GM23248 (cell line): ENCODE measurements around the gene ELOB. TPM values are rescaled to one million over a fixed set of nuclear protein-coding genes. Genes with fewer than 3 reads are reported as not detected.

ENCODE experiments used
- DNase-seq: peaks from one replicate; pipeline ENCODE4 v3.0.0-alpha.2; 2015
- H2AFZ ChIP-seq: fragments of 200-600 bp; sonication (generic); 2 replicates; pipeline ENCODE4 v1.6.1; 2016; ENCODE audit warnings: antibody characterized with exemption
- H3F3A ChIP-seq: fragments of 200-600 bp; sonication (generic); 2 replicates; pipeline ENCODE4 v1.6.1; 2016; ENCODE audit warnings: mild to moderate bottlenecking, antibody characterized with exemption, mixed run types; ENCODE audit not compliant: insufficient read depth
- H3K27ac ChIP-seq: fragments of 200-600 bp; sonication (generic); 2 replicates; pipeline ENCODE4 v1.5.1; 2016; ENCODE audit warnings: mild to moderate bottlenecking
- H3K27me3 ChIP-seq: fragments of 200-600 bp; sonication (generic); replicated peaks from 2 replicates; pipeline ENCODE4 v1.6.1; 2016; ENCODE audit warnings: mild to moderate bottlenecking; ENCODE audit not compliant: insufficient read depth
- H3K36me3 ChIP-seq: fragments of 200-600 bp; sonication (generic); 2 replicates; pipeline ENCODE4 v1.6.1; 2016; ENCODE audit warnings: low read depth, mild to moderate bottlenecking
- H3K4me1 ChIP-seq: fragments of 200-600 bp; sonication (generic); 2 replicates; pipeline ENCODE4 v1.6.1; 2016; ENCODE audit warnings: mild to moderate bottlenecking; ENCODE audit not compliant: insufficient read depth
- H3K4me2 ChIP-seq: fragments of 200-600 bp; sonication (generic); one replicate; pipeline ENCODE4 v1.6.1; 2016; ENCODE audit warnings: mild to moderate bottlenecking; ENCODE audit not compliant: unreplicated experiment
- H3K4me3 ChIP-seq: fragments of 200-600 bp; sonication (generic); 2 replicates; pipeline ENCODE4 v1.5.1; 2016; ENCODE audit warnings: mild to moderate bottlenecking
- H3K79me2 ChIP-seq: fragments of 200-600 bp; sonication (generic); 2 replicates; pipeline ENCODE4 v1.6.1; 2016; ENCODE audit warnings: mild to moderate bottlenecking; ENCODE audit not compliant: insufficient read depth
- H3K9ac ChIP-seq: fragments of 200-600 bp; sonication (generic); 2 replicates; pipeline ENCODE4 v1.6.1; 2016; ENCODE audit warnings: mild to moderate bottlenecking
- H3K9me2 ChIP-seq: fragments of 200-600 bp; sonication (generic); 2 replicates; pipeline ENCODE4 v1.6.1; 2016; ENCODE audit warnings: mixed run types, mild to moderate bottlenecking, moderate library complexity; ENCODE audit not compliant: insufficient read depth
- H3K9me3 ChIP-seq: fragments of 200-600 bp; sonication (generic); one replicate; pipeline ENCODE4 v1.6.1; 2017; ENCODE audit warnings: low read depth
- H4K20me1 ChIP-seq: fragments of 200-600 bp; sonication (generic); 2 replicates; pipeline ENCODE4 v1.6.0; 2016; ENCODE audit not compliant: insufficient read depth
- EZH2 ChIP-seq: fragments of 200-600 bp; sonication (generic); IDR thresholded peaks from 2 replicates; pipeline ENCODE4 v1.6.1; 2018; ENCODE audit warnings: antibody characterized with exemption, mild to moderate bottlenecking; ENCODE audit not compliant: insufficient read depth, poor library complexity, severe bottlenecking
- EZH2phosphoT487 ChIP-seq: fragments of 200-600 bp; sonication (generic); IDR thresholded peaks from 2 replicates; pipeline ENCODE4 v1.6.1; 2018; ENCODE audit warnings: antibody characterized with exemption, moderate library complexity, mild to moderate bottlenecking, low read depth; ENCODE audit not compliant: insufficient read depth
- WGBS, 2 experiments: methylation state at CpG; one replicate each; pipeline ENCODE4 v1.1.6; 2015 to 2017; ENCODE audit warnings: low lambda C conversion rate in 2 of 2, low coverage in 1 of 2; ENCODE audit errors: missing lambda C conversion rate in 2 of 2; 5-methylcytosine and 5-hydroxymethylcytosine counted together
- in situ Hi-C: fragments of 300-500 bp; cut with MboI; formaldehyde crosslinking; loops from 2 replicates; pipeline ENCODE4 v1.15.0; 2020
- polyA plus RNA-seq: library from polyadenylated mRNA; unstranded; fragments of >200 nt; fragmentation: Nextera tagmentation; extraction: Ambion mirVana; gene quantifications from 2 replicates; pipeline ENCODE4 v1.2.1, GENCODE V29; 2016
- total RNA-seq: library from RNA; depleted of rRNA; stranded (reverse); fragments of >200 nt; shearing (Covaris generic); gene quantifications from 2 replicates; pipeline ENCODE4 v1.2.3, GENCODE V29; 2014

ELOB gene
- total and polyA plus RNA-seq, 2 experiments from 2014 or later = 320 to 565 TPM

GRCh38 chr16:2767891-2768290 is 9.2 kb downstream of the ELOB start:
- Histone ChIP-seq H3F3A (peaks cover 44% of the 10 kb centered on the region), H3K4me1 (peaks cover 2% of the 10 kb centered on the region; the same call in 1 of the 2 replicates), H3K36me3 (peaks cover 75% of the 10 kb centered on the region), H3K4me2 (no peak overlapping the region), H3K27ac (no peak overlapping the region), H2AFZ (no peak overlapping the region), H3K27me3 (no peaks in the 10 kb centered on the region), H3K9me3 (no peaks in the 10 kb centered on the region), H3K79me2 (peaks cover 98% of the 10 kb centered on the region), H3K4me3 (no peak overlapping the region), H3K9me2 (no peaks in the 10 kb centered on the region), H4K20me1 (0 out of 2 replicates have a peak, but pooled peaks cover 2% of the 10 kb centered on the region), H3K9ac (no peak overlapping the region)
- no peak for DNase-seq
- WGBS, 2 experiments = 77 to 78% methylated on average over 14 of the region's 14 CpGs
- in situ Hi-C loops = no loop called here
- TF ChIP-seq EZH2 (no peak), EZH2phosphoT487 (no peak)

- Histone ChIP-seq H3K36me3 (peaks cover 82% of the 10 kb centered on the region), H3K27ac (no peak overlapping the region)
Measured at GRCh38 chr16:2767140-2767731, 9.8 kb downstream of the ELOB start.

GRCh38 chr16:2766430-2767139 is 10.5 kb downstream of the ELOB start:
- H3K4me1 ChIP-seq = no peaks in the 10 kb centered on the region
- no peaks in the 10 kb centered on the region for H3K9me2 ChIP-seq
- H3K4me3 ChIP-seq = no peak overlapping the region
- H3K9ac ChIP-seq = no peak overlapping the region
- WGBS, 2 experiments = 93% methylated on average over 40 to 44 of the region's 44 CpGs
- in situ Hi-C loops = no loop called here
- no peaks in the 10 kb centered on the region for H3K27me3 ChIP-seq
- H3K79me2 ChIP-seq = peaks cover 100% of the 10 kb centered on the region
- no peaks in the 10 kb centered on the region for H3K9me3 ChIP-seq
- H3K4me2 ChIP-seq = no peak overlapping the region
- H3K36me3 ChIP-seq = peaks cover 87% of the 10 kb centered on the region
- H3K27ac ChIP-seq = no peak overlapping the region
- DNase-seq = no peak
- H2AFZ ChIP-seq = no peak overlapping the region
- peaks cover 31% of the 10 kb centered on the region; the same call in 1 of the 2 replicates for H3F3A ChIP-seq
- TF ChIP-seq EZH2phosphoT487 (no peak), EZH2 (no peak)
- H4K20me1 ChIP-seq = 0 out of 2 replicates have a peak, but pooled peaks cover 2% of the 10 kb centered on the region

More at GRCh38 chr16:2767140-2767731, 9.8 kb downstream of the ELOB start:
- H3K79me2 ChIP-seq = peaks cover 99% of the 10 kb centered on the region
- H3K27me3 ChIP-seq = no peaks in the 10 kb centered on the region
- H2AFZ ChIP-seq = no peak overlapping the region
- in situ Hi-C loops = no loop called here
- TF ChIP-seq EZH2phosphoT487 (no peak), EZH2 (no peak)
- peaks cover 38% of the 10 kb centered on the region for H3F3A ChIP-seq
- H3K9me3 ChIP-seq = no peaks in the 10 kb centered on the region
- WGBS, 2 experiments = 85 to 87% methylated on average over 19 of the region's 19 CpGs
- H3K4me1 ChIP-seq = no peaks in the 10 kb centered on the region
- 0 out of 2 replicates have a peak, but pooled peaks cover 2% of the 10 kb centered on the region for H4K20me1 ChIP-seq
- DNase-seq = no peak
- H3K4me2 ChIP-seq = no peak overlapping the region
- no peaks in the 10 kb centered on the region for H3K9me2 ChIP-seq
- no peak overlapping the region for H3K9ac ChIP-seq
- H3K4me3 ChIP-seq = no peak overlapping the region

GRCh38 chr16:2765462-2766404 is 11.3 kb downstream of the ELOB start:
- H3K4me2 ChIP-seq = no peak overlapping the region
- H3F3A ChIP-seq = peaks cover 30% of the 10 kb centered on the region
- no peak overlapping the region for H2AFZ ChIP-seq
- no peak for DNase-seq
- no peak overlapping the region for H3K9ac ChIP-seq
- no peaks in the 10 kb centered on the region for H3K27me3 ChIP-seq
- WGBS, 2 experiments = 97 to 98% methylated on average over 73 of the region's 73 CpGs
- no peak overlapping the region for H3K27ac ChIP-seq
- peaks cover 100% of the 10 kb centered on the region for H3K79me2 ChIP-seq
- in situ Hi-C loops = no loop called here
- peaks cover 8% of the 10 kb centered on the region; the same call in 1 of the 2 replicates for H4K20me1 ChIP-seq
- 0 out of 2 replicates have a peak, but pooled peaks cover under 1% of the 10 kb centered on the region for H3K4me1 ChIP-seq
- peaks cover 89% of the 10 kb centered on the region for H3K36me3 ChIP-seq
- no peak overlapping the region for H3K4me3 ChIP-seq
- no peaks in the 10 kb centered on the region for H3K9me3 ChIP-seq
- no peaks in the 10 kb centered on the region for H3K9me2 ChIP-seq
- no peak for TF ChIP-seq EZH2
- TF ChIP-seq EZH2phosphoT487 = no peak
